GM12891 (cell line): ENCODE data around the gene APOC3.
A peak's percentile ranks its signal among the peaks of the same experiment; 100 is the strongest.

Source experiments
- DNase-seq: peaks from one replicate; pipeline ENCODE4 v3.0.0; 2011; ENCODE audit warnings: low spot score; ENCODE audit not compliant: insufficient read length
- FAIRE-seq: peaks from 2 replicates; lab custom pipeline; 2011; peaks lifted over from hg19 to GRCh38; lab: Jason Lieb, UNC
- PAX5 ChIP-seq: IDR thresholded peaks from 2 replicates; pipeline ENCODE4 v1.6.1; 2011; ENCODE audit warnings: low read length, moderate library complexity, mild to moderate bottlenecking; ENCODE audit not compliant: insufficient read depth, severe bottlenecking
- POLR2A ChIP-seq: IDR thresholded peaks from 2 replicates; pipeline ENCODE4 v1.6.1; 2011; ENCODE audit warnings: low read depth, low read length, control low read depth
- POLR2AphosphoS5 ChIP-seq: IDR thresholded peaks from 2 replicates; pipeline ENCODE4 v1.6.1; 2011; ENCODE audit warnings: low read depth, low read length, control low read depth
- POU2F2 ChIP-seq: IDR thresholded peaks from 2 replicates; pipeline ENCODE4 v1.6.1; 2011; ENCODE audit warnings: low read depth, mild to moderate bottlenecking, control low read depth, low read length, moderate library complexity
- SPI1 ChIP-seq: IDR thresholded peaks from 2 replicates; pipeline ENCODE4 v1.6.1; 2011; ENCODE audit warnings: low read depth, low read length, control low read depth
- TAF1 ChIP-seq: IDR thresholded peaks from 2 replicates; pipeline ENCODE4 v1.6.1; 2011; ENCODE audit warnings: low read depth, low read length, control low read depth

The APOC3 gene

DNA sequence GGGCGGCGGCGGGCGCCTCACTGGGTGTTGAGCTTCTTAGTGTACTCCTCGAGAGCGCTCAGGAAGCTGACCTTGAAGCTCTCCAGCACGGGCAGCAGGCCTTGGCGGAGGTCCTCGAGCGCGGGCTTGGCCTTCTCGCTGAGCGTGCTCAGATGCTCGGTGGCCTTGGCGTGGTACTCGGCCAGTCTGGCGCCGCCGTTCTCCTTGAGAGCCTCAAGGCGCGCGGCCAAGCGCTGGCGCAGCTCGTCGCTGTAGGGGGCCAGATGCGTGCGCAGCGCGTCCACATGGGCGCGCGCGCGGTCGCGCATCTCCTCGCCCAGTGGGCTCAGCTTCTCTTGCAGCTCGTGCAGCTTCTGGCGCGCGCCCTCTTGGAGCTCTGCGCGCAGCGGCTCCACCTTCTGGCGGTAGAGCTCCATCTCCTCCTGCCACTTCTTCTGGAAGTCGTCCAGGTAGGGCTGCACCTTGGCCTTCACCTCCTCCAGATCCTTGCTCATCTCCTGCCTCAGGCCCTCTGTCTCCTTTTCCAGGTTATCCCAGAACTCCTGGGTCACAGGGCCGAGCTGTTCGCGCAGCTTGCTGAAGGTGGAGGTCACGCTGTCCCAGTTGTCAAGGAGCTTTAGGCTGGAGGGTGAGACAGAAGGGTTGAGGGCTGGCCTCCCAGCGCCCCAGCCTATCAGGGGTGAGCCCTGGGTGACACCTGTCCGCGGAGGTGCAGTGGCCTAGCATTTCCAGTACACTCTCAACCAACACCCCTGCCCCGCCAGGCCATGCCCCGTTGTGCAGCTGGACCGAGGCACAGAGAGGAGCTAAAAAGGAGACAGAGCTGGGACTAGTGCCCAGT, 6.3 kb downstream of the APOC3 start:
- TF ChIP-seq PAX5 (peak; percentile 50), POLR2A (no peak), POLR2AphosphoS5 (no peak)
- FAIRE-seq (peak; percentile 99), DNase-seq (peak; percentile 95)

DNA sequence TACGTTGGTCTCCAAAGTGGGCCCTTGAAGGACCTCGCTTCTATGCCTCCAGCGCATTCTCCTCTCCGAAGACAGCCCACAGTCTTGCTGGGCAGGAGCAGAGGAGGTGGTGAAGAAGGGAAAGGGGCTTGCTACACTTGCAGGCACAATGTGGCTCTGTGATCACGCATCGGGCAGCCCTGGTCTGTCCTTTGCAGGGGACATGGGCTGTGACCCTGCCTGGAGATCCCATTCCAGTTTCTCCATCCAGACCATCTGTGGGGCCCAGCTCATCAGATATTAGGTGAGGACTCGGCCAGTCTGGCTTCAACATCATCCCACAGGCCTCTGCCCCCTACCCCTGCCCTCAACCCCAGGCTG, 6.9 kb downstream of the APOC3 start:
- DNase-seq (no peak), FAIRE-seq (no peak)
- TF ChIP-seq POU2F2 (no peak), TAF1 (no peak), POLR2AphosphoS5 (no peak), POLR2A (no peak), SPI1 (no peak), PAX5 (no peak)

DNA sequence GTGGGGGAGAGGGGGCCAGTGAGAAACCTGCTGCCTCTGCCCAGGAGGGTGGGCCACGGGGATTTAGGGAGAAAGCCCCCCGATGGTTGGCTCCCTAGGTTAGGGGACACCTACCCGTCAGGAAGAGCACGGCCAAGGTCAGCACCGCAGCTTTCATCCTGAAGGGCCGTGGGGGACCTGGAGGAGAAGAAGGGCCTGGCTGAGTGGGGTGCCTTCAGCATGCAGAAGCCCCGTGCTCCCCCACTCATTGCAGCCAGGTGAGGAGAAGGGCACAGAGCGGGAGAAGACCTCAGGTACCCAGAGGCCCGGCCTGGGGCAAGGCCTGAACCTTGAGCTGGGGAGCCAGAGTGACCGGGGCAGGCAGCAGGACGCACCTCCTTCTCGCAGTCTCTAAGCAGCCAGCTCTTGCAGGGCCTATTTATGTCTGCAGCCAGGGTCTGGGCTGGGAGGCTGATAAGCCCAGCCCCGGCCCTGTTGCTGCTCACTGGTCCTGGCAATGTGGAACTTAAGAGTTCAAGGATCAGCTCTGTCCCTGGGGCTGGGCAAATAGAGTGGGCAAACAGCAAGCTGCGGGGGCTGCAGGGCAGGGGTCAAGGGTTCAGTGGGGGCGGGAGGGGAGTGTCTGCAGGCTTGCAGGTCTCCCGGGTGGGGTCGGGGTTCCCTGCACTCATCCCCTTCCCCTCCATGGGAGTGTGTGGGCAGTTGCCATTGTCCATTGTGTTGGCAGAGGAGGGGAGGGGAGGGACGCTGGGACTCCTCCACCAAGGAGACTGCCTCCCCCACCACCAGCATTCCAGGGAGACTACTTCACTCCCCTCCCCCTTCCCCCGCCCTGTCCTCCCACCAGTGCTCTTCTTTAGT, 7.8 kb downstream of the APOC3 start, which contains the start of gene APOA1:
TSS of gene APOA1 (minus strand) at position 392 of the 861 bp plus-strand sequence. CDS start at position 157, 235 bp downstream.
- DNase-seq (no peak), FAIRE-seq (no peak)
- TF ChIP-seq POLR2A (no peak), PAX5 (no peak), TAF1 (no peak), POU2F2 (no peak), SPI1 (no peak), POLR2AphosphoS5 (no peak)

DNA sequence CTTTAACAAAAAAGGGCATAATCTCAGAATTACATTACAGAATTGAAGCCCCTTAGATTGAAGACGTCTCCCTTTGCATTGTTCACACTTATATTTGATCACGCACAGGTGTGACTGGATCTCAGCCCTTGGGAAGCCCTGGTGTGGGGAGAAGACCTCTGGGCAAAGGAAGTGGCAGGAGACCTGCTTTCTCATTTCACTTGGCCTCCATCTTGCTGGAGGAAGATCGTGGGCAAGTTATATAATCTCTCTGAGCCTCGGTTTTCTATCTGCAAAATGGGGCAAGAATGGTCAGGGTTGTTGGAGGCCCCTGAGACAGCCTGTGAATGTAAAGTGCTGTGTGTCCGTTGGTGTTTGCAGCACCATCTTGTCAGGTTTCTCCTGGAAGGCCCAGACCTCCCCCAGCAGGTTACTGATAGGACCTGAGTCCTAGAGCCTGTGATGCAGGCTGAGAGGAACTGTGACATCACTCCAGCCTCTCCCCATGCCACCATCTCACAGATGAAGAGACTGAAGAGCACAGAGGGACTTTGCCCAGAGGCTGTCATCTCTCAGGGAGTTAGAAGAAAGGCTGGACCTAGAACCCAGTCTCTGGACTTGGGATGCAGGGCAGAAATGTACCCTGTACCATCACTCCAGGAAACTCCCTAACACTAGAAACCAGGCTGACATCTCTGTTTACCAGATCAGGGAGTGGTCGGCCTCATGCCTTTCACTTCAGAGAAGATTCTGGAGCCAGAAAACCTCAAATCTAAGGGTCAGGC, 8.8 kb downstream of the APOC3 start:
- no peak for FAIRE-seq
- TF ChIP-seq POLR2AphosphoS5 (no peak), PAX5 (no peak), POLR2A (no peak), SPI1 (no peak), TAF1 (no peak)
- DNase-seq = no peak

DNA sequence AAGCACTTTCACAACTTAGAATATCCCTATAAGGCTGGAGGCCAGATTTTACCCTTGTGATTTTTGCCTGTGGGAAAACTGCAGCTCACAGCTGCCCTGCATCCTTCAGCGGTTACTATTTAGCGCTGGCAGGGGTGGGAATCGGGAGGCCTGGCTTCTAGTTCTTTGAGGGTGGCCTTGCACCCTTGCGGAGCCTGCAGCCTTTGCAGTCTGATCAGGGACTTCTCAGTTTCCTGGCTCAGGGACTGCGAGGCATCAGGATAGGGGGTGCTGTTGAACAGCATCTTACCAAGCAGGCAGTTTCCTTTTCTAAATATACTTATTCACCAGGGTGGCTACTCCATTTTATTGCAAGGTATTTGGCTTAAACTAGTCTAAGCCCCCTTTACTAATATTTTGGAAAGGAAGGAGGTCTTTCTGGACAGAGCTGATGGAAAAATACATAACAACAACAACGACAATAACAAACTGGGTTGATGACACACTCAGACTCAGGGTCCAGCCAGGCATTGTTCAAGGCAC, 10.6 kb downstream of the APOC3 start:
- DNase-seq (no peak), FAIRE-seq (no peak)
- TF ChIP-seq TAF1 (no peak), POLR2AphosphoS5 (no peak), POU2F2 (no peak)

DNA sequence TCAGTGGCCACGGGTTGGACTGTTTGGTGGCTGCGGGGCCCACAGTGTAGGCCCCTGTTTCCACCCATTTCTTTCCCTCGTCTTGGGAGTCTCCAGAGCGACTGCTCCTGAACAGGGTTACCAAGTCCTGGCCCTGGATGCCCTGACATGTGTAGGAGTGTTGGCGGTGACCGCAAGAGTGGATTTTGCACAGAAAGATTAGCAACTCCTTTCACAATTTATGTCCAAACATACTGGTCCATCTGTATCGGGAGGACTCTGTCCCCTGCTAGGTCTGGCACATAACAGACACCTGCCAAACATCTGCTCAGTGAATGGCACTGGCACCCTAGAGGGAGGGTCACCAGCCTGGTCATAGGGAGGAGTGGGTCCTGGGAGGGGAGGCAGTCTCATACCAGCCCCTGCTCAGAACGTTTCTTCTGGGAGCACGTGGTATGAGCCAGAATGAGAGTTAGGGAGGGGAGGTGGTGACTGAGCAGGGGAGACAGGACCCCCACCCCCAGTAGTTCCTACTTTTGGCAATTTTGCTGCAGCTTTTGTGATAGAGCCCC, 11.1 kb downstream of the APOC3 start:
- DNase-seq = no peak
- peak; percentile 13 for FAIRE-seq
- TF ChIP-seq POU2F2 (no peak), PAX5 (no peak), TAF1 (no peak), POLR2AphosphoS5 (no peak), POLR2A (no peak), SPI1 (no peak)

DNA sequence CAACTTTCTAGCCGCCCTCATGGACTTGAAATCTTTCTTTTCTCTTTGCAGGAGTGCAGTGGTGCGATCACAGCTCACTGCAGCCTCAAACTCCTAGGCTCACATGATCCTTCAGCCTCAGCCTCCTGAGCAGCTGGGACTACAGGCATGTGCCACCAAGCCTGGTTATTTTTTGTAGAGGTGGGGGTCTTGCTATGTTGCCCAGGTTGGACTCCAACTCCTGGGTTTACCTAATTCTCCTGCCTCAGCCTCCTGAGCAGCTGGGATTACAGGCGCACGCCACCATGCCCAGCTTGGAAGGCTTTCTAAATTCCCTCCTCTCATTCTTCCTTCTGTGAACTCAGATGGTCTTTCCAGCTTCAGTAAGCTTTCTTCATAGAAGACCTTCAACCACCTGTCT, 12.4 kb downstream of the APOC3 start:
- TF ChIP-seq POLR2A (no peak), SPI1 (no peak), POU2F2 (no peak), TAF1 (no peak), PAX5 (no peak), POLR2AphosphoS5 (no peak)
- no peak for DNase-seq
- FAIRE-seq = no peak

DNA sequence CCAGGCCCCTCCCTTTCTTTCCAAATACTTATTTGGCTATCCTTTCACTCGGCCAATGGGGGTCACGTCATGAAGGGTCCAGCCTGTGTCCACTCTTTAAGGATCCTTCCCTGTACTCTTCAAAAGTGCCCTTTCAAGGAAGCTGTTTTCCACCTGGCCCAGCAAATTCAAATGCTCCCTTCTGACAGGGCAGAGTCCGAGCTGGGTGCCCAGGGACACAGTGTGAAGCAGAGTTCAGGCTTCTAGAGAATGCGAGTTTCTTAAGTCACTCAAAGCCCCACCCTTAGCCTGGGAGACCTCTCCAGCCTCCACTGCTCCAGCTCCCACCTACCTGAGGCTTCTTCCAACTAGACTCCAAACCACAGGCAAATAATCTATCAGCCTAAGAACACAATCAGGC, 13.2 kb downstream of the APOC3 start:
- FAIRE-seq = no peak
- TF ChIP-seq POLR2A (no peak), SPI1 (no peak), TAF1 (no peak), POU2F2 (no peak), POLR2AphosphoS5 (no peak), PAX5 (no peak)
- DNase-seq = no peak

DNA sequence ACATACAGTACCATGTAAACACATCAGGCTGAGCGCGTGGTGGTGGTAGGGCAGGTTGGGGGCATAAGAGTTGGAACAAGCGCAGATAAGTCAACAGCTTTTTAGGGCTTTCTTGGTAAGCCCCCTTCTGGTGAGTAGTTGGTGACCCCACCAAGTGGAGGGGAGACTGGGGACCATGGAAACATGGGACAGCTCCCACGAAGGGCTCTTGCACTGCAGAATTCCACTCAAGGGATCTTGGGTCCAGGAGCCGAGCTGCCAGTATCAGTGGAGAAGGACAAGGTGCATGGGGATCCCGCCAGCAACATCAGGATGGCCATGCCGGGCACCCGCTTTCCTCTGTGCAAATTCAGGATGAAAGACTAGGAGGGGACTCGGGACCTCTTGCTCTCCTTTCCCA, 14.0 kb downstream of the APOC3 start:
- no peak for DNase-seq

More for the DNA sequence above, 14.0 kb downstream of the APOC3 start:
- TF ChIP-seq TAF1 (no peak), POU2F2 (no peak), POLR2AphosphoS5 (no peak), POLR2A (no peak), PAX5 (no peak), SPI1 (no peak)
- FAIRE-seq = no peak
